Duodenal mucosa (tissue), 2 donors: ENCODE results near the gene CALHM5.
"Not testable (repeated sequence)": the region's sequence is repeated elsewhere in the genome, so short reads cannot be mapped to it uniquely, and the experiment has no call there.

ENCODE experiments used
- H3K27ac ChIP-seq: one replicate; pipeline ENCODE4 v1.7.0; 2013; ENCODE audit warnings: low read depth, low read length
- H3K27me3 ChIP-seq, 2 donors: one replicate each; pipeline ENCODE4 v1.7.0; 2013; ENCODE audit warnings: low read length in 2 of 2, control low read depth in 1 of 2; ENCODE audit not compliant: insufficient read depth in 2 of 2, control insufficient read depth in 1 of 2
- H3K36me3 ChIP-seq, 2 donors: one replicate each; pipeline ENCODE4 v1.7.0; 2013; ENCODE audit warnings: low read length in 2 of 2, control low read depth in 1 of 2; ENCODE audit not compliant: insufficient read depth in 2 of 2, control insufficient read depth in 1 of 2
- H3K4me1 ChIP-seq, 2 donors: one replicate each; pipeline ENCODE4 v1.7.0; 2013; ENCODE audit warnings: low read length in 2 of 2, control low read depth in 1 of 2; ENCODE audit not compliant: insufficient read depth in 2 of 2, control insufficient read depth in 1 of 2
- H3K4me3 ChIP-seq, 2 donors: one replicate each; pipeline ENCODE4 v1.7.0; 2013; ENCODE audit warnings: low read length in 2 of 2, low read depth in 1 of 2
- H3K9ac ChIP-seq, 2 donors: one replicate each; pipeline ENCODE4 v1.7.0; 2013; ENCODE audit warnings: low read length in 2 of 2, low read depth in 1 of 2
- H3K9me3 ChIP-seq, 2 donors: one replicate each; pipeline ENCODE4 v1.7.0; 2013; ENCODE audit warnings: low read length in 2 of 2, control low read depth in 1 of 2; ENCODE audit not compliant: control insufficient read depth in 1 of 2

CALHM5 gene

DNA sequence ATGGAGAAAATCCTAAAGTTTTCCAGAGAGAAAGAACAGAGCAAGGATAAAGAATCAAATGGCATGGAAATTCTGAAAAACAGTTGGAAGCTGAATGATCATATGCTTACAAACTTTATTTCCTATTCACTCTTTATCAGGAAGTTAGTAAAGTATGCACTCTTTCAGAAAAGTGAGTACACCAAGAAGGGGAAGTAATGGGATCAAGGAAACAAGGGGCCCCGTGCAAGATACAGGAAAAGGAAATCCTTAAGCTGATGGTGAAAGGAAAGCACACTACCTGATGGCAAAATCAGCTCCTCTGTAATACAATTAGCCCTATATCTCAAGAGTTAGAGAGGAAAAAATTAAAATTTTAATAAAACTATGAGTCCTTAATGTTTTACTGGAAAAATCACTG, 36.3 kb upstream of the CALHM5 start:
- Histone ChIP-seq H3K36me3 (no peaks in the 10 kb centered on the region), H3K4me1 (peaks cover 0 to 4% of the 10 kb centered on the region in 2 donors), H3K9ac (no peak overlapping the region), H3K27me3 (no peaks in the 10 kb centered on the region), H3K4me3 (no peak overlapping the region), H3K27ac (no peak overlapping the region), H3K9me3 (no peaks in the 10 kb centered on the region)

DNA sequence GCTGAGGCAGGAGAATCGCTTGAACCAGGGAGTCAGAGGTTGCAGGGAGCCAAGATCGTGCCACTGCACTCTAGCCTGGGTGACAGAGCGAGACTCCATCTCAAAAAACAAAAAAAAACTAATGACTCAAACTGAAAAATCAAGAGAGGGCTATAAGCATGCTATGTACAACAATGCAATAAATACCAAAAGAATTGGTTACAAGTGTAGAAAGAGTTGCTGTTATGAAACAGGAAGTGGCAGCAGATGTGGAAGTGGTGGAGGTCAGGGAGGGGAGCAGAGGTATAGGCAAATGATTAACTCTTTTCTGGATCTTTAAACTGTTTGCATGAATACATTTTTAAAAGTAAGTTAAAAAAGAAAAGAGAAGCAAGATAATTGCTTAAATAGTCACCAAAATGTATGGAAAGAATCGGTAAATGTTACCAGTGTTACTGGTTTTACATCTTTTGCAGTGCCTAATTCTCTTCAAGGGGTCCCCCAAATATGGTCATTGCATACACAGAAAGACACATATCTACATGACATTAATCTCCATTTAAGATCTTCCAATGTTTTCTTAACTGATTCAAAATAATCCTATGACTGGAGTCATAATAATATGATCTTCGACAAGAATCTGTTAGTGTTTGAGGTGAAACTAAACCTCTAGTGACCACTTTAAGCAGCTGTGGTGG, 35.3 kb upstream of the CALHM5 start:
- peaks cover 0 to 4% of the 10 kb centered on the region in 2 donors for H3K4me1 ChIP-seq

DNA sequence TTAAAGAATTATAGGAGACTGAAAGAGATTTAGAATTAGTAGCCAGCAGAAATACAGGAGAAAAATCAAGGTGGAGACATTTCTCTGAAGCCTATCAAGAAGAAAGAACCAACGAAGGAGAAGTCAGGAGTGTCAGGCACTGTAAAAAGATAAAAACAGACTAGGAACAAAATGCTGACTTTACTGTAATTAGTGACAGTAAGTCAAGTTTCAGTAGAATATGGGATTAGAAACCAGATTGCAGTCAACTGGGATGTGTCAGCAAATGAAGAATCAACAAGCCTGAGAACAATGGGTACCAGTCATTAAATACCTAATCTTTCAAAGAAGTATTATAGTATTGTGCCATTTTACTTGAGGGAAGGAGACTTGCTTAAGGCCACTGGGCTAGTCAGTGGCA, 28.7 kb upstream of the CALHM5 start:
- no peaks in the 10 kb centered on the region for H3K27me3 ChIP-seq
- H3K27ac ChIP-seq, result no peak overlapping the region
- H3K4me3 ChIP-seq, result no peak overlapping the region
- H3K9me3 ChIP-seq, result no peaks in the 10 kb centered on the region
- H3K4me1 ChIP-seq, result peaks cover 0 to 16% of the 10 kb centered on the region in 2 donors
- H3K36me3 ChIP-seq, result no peaks in the 10 kb centered on the region
- no peak overlapping the region for H3K9ac ChIP-seq

More for the DNA sequence above, 35.3 kb upstream of the CALHM5 start:
- Histone ChIP-seq H3K27ac (no peak overlapping the region), H3K9me3 (no peaks in the 10 kb centered on the region), H3K27me3 (no peaks in the 10 kb centered on the region), H3K36me3 (no peaks in the 10 kb centered on the region), H3K9ac (no peak overlapping the region), H3K4me3 (no peak overlapping the region)

DNA sequence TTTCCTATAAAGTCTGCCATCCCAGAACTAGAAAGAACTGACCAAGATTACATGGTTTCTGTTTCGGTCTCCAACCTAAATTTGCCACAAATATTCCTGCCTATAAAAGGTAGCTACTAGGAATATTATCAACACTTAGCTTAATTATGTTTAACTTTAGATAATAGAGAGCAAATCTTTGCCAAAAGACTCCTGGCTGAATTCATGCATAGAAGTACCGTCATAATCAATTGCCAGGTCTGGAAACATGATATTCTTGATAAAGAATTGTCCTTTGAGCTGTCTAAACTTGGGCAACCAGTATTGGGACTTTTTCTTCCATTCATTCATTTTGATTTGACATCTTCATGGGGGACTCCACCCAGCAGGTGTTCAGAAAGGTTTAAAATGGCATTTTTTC, 27.8 kb upstream of the CALHM5 start:
- Histone ChIP-seq H3K36me3 (no peaks in the 10 kb centered on the region), H3K27me3 (no peaks in the 10 kb centered on the region), H3K27ac (no peak overlapping the region), H3K4me3 (no peak overlapping the region), H3K4me1 (peaks cover 0 to 16% of the 10 kb centered on the region in 2 donors), H3K9me3 (no peaks in the 10 kb centered on the region), H3K9ac (no peak overlapping the region)

DNA sequence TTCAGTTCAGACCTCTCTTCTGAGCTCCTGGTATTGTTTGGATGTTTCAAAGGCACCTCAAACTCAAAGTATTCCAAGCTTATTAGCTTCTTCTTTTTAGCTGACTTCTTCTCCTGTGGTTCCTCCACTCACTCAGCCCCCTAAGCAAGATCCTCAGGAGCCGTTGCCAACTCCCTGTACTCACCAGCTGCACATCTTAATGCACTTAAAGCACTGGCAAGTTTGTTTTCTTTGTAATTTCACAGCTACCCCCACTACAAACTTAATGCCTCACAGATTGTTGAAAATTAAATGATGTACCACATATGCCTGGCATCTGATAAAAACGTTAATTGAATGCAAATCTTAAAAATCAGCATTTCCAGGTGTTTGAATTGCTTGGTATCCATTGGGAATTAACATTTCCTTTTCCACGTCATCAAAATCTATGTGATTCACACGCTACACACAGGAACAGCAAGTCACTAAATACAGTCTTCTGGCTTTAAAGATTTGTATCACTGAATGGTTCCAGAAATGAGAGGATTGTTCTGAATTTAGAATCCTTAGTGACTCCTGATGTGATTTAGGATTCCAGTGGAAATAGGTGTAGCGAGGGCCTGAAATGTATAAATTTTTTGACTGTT, 25.8 kb upstream of the CALHM5 start:
- H3K27ac ChIP-seq, result no peak overlapping the region
- no peaks in the 10 kb centered on the region for H3K27me3 ChIP-seq
- H3K9ac ChIP-seq, result no peak overlapping the region
- no peaks in the 10 kb centered on the region for H3K9me3 ChIP-seq
- H3K4me3 ChIP-seq, result no peak overlapping the region
- peaks cover 0 to 16% of the 10 kb centered on the region in 2 donors for H3K4me1 ChIP-seq
- no peaks in the 10 kb centered on the region for H3K36me3 ChIP-seq

DNA sequence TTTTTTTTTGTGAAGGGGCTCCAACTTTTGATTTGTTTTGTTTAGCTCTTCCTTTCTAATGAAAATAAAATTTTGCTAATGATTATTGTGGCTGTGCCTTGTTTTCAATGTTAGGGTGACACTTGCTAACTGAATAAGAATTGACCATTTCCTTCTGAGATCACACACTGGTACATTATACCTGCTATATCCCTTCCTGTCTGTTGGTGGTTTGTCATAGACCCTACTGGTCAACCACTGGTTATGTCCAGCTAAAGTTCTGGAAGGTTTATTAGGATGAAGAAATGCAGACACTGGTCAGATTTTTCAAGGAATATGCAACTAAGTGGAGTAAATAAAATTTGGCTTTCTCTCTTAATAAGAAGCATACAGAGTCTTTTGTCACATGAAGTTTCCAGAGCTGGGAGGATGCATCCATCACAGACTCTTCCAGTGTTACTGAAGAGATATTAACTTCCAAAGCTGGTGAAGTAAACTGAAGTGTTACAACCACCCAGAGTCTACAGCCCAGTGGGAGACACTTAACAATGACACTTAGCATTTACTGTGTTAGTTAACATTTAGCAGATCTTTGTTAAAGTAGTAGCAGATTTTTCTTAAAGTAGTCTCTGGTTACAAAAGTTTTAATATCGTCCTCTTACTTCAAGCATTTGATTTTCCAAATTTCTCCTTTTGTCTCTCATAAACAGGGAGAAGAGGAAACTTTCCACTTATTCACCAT, 19.7 kb upstream of the CALHM5 start:
- Histone ChIP-seq H3K36me3 (no peaks in the 10 kb centered on the region), H3K27me3 (no peaks in the 10 kb centered on the region), H3K9ac (no peak overlapping the region), H3K9me3 (no peaks in the 10 kb centered on the region), H3K27ac (no peak overlapping the region), H3K4me1 (no peaks in the 10 kb centered on the region), H3K4me3 (no peak overlapping the region)

DNA sequence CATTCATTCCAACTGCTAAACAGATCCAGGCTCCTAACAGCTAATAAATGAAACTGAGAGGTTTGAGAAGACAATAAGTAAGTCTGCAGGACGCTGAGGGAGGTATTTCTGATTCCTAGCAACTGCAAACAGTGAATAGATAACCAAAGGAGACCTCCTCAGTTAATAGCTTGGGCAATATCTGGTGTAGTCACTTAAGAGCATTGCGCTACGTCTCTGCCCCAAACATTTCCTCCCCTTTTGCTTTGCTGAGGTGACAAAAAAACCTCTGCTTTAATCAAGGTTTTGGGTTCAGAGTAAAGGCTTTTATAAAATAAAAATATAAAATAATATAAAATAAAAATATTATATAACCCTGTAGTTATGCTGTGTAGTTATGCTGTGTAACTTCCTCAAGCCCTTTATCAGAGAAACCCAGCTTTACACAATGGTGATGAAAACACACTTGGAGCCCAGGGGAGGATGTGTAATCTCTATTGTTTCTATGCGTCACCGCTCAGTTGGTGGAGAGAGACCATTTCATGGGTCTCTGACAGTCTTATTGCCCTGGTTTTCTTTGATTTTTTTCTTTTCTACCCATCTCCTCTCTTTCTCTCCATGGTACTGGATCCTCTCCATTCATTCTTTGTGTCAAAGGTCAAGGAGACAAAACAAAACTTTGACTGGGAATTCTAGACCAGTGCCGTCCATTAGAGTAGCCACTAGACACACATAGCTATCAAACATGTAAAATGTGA, 18.9 kb upstream of the CALHM5 start:
- no peak overlapping the region for H3K9ac ChIP-seq
- no peak overlapping the region for H3K4me3 ChIP-seq
- H3K4me1 ChIP-seq, result no peaks in the 10 kb centered on the region
- no peak overlapping the region for H3K27ac ChIP-seq
- H3K27me3 ChIP-seq, result no peaks in the 10 kb centered on the region
- H3K36me3 ChIP-seq, result no peaks in the 10 kb centered on the region
- H3K9me3 ChIP-seq, result no peaks in the 10 kb centered on the region

DNA sequence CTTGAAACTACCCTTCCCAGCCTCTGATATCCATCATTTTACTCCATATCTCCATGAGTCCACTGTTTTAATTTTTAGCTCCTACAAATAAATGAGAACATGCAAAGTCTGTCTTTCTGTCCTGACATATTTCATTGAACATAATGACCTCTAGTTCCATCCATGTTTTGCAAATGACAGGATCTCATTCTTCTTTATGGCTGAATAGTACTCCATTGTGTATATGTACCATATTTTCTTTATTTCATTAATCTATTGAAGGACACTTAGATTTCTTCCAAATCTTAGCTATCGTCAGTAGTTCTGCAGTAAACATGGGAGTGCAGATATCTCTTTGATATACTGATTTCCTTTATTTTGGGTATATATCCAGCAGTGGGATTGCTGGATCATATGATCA, 16.3 kb upstream of the CALHM5 start:
- H3K27ac ChIP-seq, H3K9me3 ChIP-seq: not testable (repeated sequence)

DNA sequence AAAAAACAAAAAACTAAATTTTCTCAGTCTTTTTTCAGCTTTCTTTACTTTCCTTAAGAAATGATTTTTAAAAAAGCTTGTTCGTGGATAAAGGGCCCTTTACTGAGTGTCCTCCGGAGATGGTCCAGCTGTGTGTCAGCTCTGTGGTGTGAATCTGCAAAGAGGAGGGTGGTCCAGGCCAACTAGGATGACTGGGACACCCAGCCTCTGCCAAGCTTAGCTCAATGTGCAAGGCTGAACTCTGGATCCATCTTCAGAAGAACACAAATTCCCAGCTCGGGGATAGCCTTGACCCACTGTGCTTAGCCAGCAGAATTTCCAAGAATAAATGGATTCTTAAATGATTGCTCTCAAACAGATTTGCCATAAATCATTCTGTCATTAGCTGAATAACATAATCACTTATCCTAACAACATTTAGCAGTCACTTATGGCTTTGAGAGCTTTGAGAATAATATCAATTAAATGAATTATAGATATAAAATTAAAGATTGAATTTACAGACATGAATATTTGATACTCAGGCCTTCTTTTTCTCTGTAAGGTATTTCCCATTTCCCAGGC, 14.2 kb upstream of the CALHM5 start:
- Histone ChIP-seq H3K9me3 (no peaks in the 10 kb centered on the region), H3K9ac (no peak overlapping the region), H3K27me3 (no peaks in the 10 kb centered on the region), H3K27ac (no peak overlapping the region), H3K36me3 (no peaks in the 10 kb centered on the region), H3K4me3 (no peak overlapping the region), H3K4me1 (no peaks in the 10 kb centered on the region)

More for the DNA sequence above, 16.3 kb upstream of the CALHM5 start:
- not testable (repeated sequence) for H3K36me3 ChIP-seq, H3K4me1 ChIP-seq, H3K27me3 ChIP-seq, H3K9ac ChIP-seq, H3K4me3 ChIP-seq
